ENCODE results near the gene WDR19.
"Not testable (repeated sequence)": the region's sequence is repeated elsewhere in the genome, so short reads cannot be mapped to it uniquely, and the experiment has no call there.

WDR19 gene

GRCh38 chr4:39170301-39170700 lies 12.0 kb upstream of the WDR19 start:
- Histone ChIP-seq H3K4me3 (ENCODE audit: insufficient read depth, low read depth, low read length, poor library complexity, severe bottlenecking) (no peak overlapping the region), H3K9me3 (ENCODE audit: control insufficient read depth, low read length) (no peaks in the 10 kb centered on the region), H3K36me3 (ENCODE audit: control insufficient read depth, insufficient read depth, low read length) (no peaks in the 10 kb centered on the region), H3K27ac (ENCODE audit: insufficient read depth, low read length, poor library complexity, severe bottlenecking) (no peak overlapping the region), H3K4me1 (ENCODE audit: control insufficient read depth, insufficient read depth, low read length, poor library complexity, severe bottlenecking) (no peaks in the 10 kb centered on the region), H3K27me3 (replicated peaks; ENCODE audit: control insufficient read depth, insufficient read depth, low read length, poor library complexity, severe bottlenecking) (no peaks in the 10 kb centered on the region)
- no peak for DNase-seq

- H3K4me3 ChIP-seq (ENCODE audit: insufficient read depth, low read depth, low read length, poor library complexity, severe bottlenecking), result no peak overlapping the region
These were observed 3.6 kb upstream of the WDR19 start for GRCh38 chr4:39178706-39179105.

GRCh38 chr4:39179681-39180080 lies 2.6 kb upstream of the WDR19 start:
- Histone ChIP-seq H3K36me3 (ENCODE audit: control insufficient read depth, insufficient read depth, low read length) (no peaks in the 10 kb centered on the region), H3K27ac (ENCODE audit: insufficient read depth, low read length, poor library complexity, severe bottlenecking) (no peak overlapping the region), H3K4me3 (ENCODE audit: insufficient read depth, low read depth, low read length, poor library complexity, severe bottlenecking) (no peak overlapping the region), H3K27me3 (replicated peaks; ENCODE audit: control insufficient read depth, insufficient read depth, low read length, poor library complexity, severe bottlenecking) (no peaks in the 10 kb centered on the region), H3K4me1 (ENCODE audit: control insufficient read depth, insufficient read depth, low read length, poor library complexity, severe bottlenecking) (no peaks in the 10 kb centered on the region), H3K9me3 (ENCODE audit: control insufficient read depth, low read length) (no peaks in the 10 kb centered on the region)
- DNase-seq, result no peak

More at GRCh38 chr4:39178706-39179105, 3.6 kb upstream of the WDR19 start:
- Histone ChIP-seq H3K27me3 (replicated peaks; ENCODE audit: control insufficient read depth, insufficient read depth, low read length, poor library complexity, severe bottlenecking) (no peaks in the 10 kb centered on the region), H3K9me3 (ENCODE audit: control insufficient read depth, low read length) (no peaks in the 10 kb centered on the region), H3K27ac (ENCODE audit: insufficient read depth, low read length, poor library complexity, severe bottlenecking) (no peak overlapping the region), H3K36me3 (ENCODE audit: control insufficient read depth, insufficient read depth, low read length) (no peaks in the 10 kb centered on the region), H3K4me1 (ENCODE audit: control insufficient read depth, insufficient read depth, low read length, poor library complexity, severe bottlenecking) (no peaks in the 10 kb centered on the region)
- DNase-seq, result no peak

- H3K9me3 ChIP-seq (ENCODE audit: control insufficient read depth, low read length); H3K36me3 ChIP-seq (ENCODE audit: control insufficient read depth, insufficient read depth, low read length); H3K4me1 ChIP-seq (ENCODE audit: control insufficient read depth, insufficient read depth, low read length, poor library complexity, severe bottlenecking): not testable (repeated sequence)
These were observed 1.7 kb upstream of the WDR19 start for GRCh38 chr4:39180629-39181028.

GRCh38 chr4:39181520-39181904 lies 817 bp upstream of the WDR19 start:
- no peak for DNase-seq
- peak overlapping the region; percentile 8 for H3K4me3 ChIP-seq (ENCODE audit: insufficient read depth, low read depth, low read length, poor library complexity, severe bottlenecking)
- H3K4me1 ChIP-seq (ENCODE audit: control insufficient read depth, insufficient read depth, low read length, poor library complexity, severe bottlenecking), result no peaks in the 10 kb centered on the region
- peak overlapping the region; percentile 11 for H3K27ac ChIP-seq (ENCODE audit: insufficient read depth, low read length, poor library complexity, severe bottlenecking)
- no peaks in the 10 kb centered on the region for H3K36me3 ChIP-seq (ENCODE audit: control insufficient read depth, insufficient read depth, low read length)
- H3K9me3 ChIP-seq (ENCODE audit: control insufficient read depth, low read length), result no peaks in the 10 kb centered on the region
- no peaks in the 10 kb centered on the region for H3K27me3 ChIP-seq (replicated peaks; ENCODE audit: control insufficient read depth, insufficient read depth, low read length, poor library complexity, severe bottlenecking)

More at GRCh38 chr4:39180629-39181028, 1.7 kb upstream of the WDR19 start:
- not testable (repeated sequence) for H3K27ac ChIP-seq (ENCODE audit: insufficient read depth, low read length, poor library complexity, severe bottlenecking); DNase-seq; H3K27me3 ChIP-seq (replicated peaks; ENCODE audit: control insufficient read depth, insufficient read depth, low read length, poor library complexity, severe bottlenecking); H3K4me3 ChIP-seq (ENCODE audit: insufficient read depth, low read depth, low read length, poor library complexity, severe bottlenecking)

- no peak for DNase-seq
- Histone ChIP-seq H3K27me3 (replicated peaks; ENCODE audit: control insufficient read depth, insufficient read depth, low read length, poor library complexity, severe bottlenecking) (no peaks in the 10 kb centered on the region), H3K4me3 (ENCODE audit: insufficient read depth, low read depth, low read length, poor library complexity, severe bottlenecking) (no peak overlapping the region), H3K9me3 (ENCODE audit: control insufficient read depth, low read length) (no peaks in the 10 kb centered on the region), H3K4me1 (ENCODE audit: control insufficient read depth, insufficient read depth, low read length, poor library complexity, severe bottlenecking) (no peaks in the 10 kb centered on the region), H3K36me3 (ENCODE audit: control insufficient read depth, insufficient read depth, low read length) (no peaks in the 10 kb centered on the region), H3K27ac (ENCODE audit: insufficient read depth, low read length, poor library complexity, severe bottlenecking) (no peak overlapping the region)
These were observed 19.6 kb downstream of the WDR19 start for GRCh38 chr4:39201963-39202362.

GRCh38 chr4:39204543-39204942 lies 22.2 kb downstream of the WDR19 start:
- Histone ChIP-seq H3K27me3 (replicated peaks; ENCODE audit: control insufficient read depth, insufficient read depth, low read length, poor library complexity, severe bottlenecking) (no peaks in the 10 kb centered on the region), H3K9me3 (ENCODE audit: control insufficient read depth, low read length) (no peaks in the 10 kb centered on the region), H3K27ac (ENCODE audit: insufficient read depth, low read length, poor library complexity, severe bottlenecking) (no peak overlapping the region), H3K36me3 (ENCODE audit: control insufficient read depth, insufficient read depth, low read length) (no peaks in the 10 kb centered on the region), H3K4me3 (ENCODE audit: insufficient read depth, low read depth, low read length, poor library complexity, severe bottlenecking) (no peak overlapping the region), H3K4me1 (ENCODE audit: control insufficient read depth, insufficient read depth, low read length, poor library complexity, severe bottlenecking) (no peaks in the 10 kb centered on the region)
- no peak for DNase-seq

GRCh38 chr4:39205000-39205399 lies 22.7 kb downstream of the WDR19 start:
- no peaks in the 10 kb centered on the region for H3K36me3 ChIP-seq (ENCODE audit: control insufficient read depth, insufficient read depth, low read length)
- DNase-seq, result no peak

GRCh38 chr4:39205476-39205875 lies 23.1 kb downstream of the WDR19 start:
- H3K9me3 ChIP-seq (ENCODE audit: control insufficient read depth, low read length), result no peaks in the 10 kb centered on the region
- no peaks in the 10 kb centered on the region for H3K27me3 ChIP-seq (replicated peaks; ENCODE audit: control insufficient read depth, insufficient read depth, low read length, poor library complexity, severe bottlenecking)
- no peak overlapping the region for H3K27ac ChIP-seq (ENCODE audit: insufficient read depth, low read length, poor library complexity, severe bottlenecking)
- H3K36me3 ChIP-seq (ENCODE audit: control insufficient read depth, insufficient read depth, low read length), result no peaks in the 10 kb centered on the region
- H3K4me3 ChIP-seq (ENCODE audit: insufficient read depth, low read depth, low read length, poor library complexity, severe bottlenecking), result no peak overlapping the region
- no peak for DNase-seq
- H3K4me1 ChIP-seq (ENCODE audit: control insufficient read depth, insufficient read depth, low read length, poor library complexity, severe bottlenecking), result no peaks in the 10 kb centered on the region

More at GRCh38 chr4:39205000-39205399, 22.7 kb downstream of the WDR19 start:
- Histone ChIP-seq H3K27me3 (replicated peaks; ENCODE audit: control insufficient read depth, insufficient read depth, low read length, poor library complexity, severe bottlenecking) (no peaks in the 10 kb centered on the region), H3K27ac (ENCODE audit: insufficient read depth, low read length, poor library complexity, severe bottlenecking) (no peak overlapping the region), H3K9me3 (ENCODE audit: control insufficient read depth, low read length) (no peaks in the 10 kb centered on the region), H3K4me1 (ENCODE audit: control insufficient read depth, insufficient read depth, low read length, poor library complexity, severe bottlenecking) (no peaks in the 10 kb centered on the region), H3K4me3 (ENCODE audit: insufficient read depth, low read depth, low read length, poor library complexity, severe bottlenecking) (no peak overlapping the region)

GRCh38 chr4:39227906-39228305 lies 45.6 kb downstream of the WDR19 start:
- DNase-seq, result no peak
- no peak overlapping the region for H3K4me3 ChIP-seq (ENCODE audit: insufficient read depth, low read depth, low read length, poor library complexity, severe bottlenecking)
- no peaks in the 10 kb centered on the region for H3K9me3 ChIP-seq (ENCODE audit: control insufficient read depth, low read length)
- H3K27me3 ChIP-seq (replicated peaks; ENCODE audit: control insufficient read depth, insufficient read depth, low read length, poor library complexity, severe bottlenecking), result no peaks in the 10 kb centered on the region
- no peaks in the 10 kb centered on the region for H3K36me3 ChIP-seq (ENCODE audit: control insufficient read depth, insufficient read depth, low read length)
- H3K27ac ChIP-seq (ENCODE audit: insufficient read depth, low read length, poor library complexity, severe bottlenecking), result no peak overlapping the region
- no peaks in the 10 kb centered on the region for H3K4me1 ChIP-seq (ENCODE audit: control insufficient read depth, insufficient read depth, low read length, poor library complexity, severe bottlenecking)

GRCh38 chr4:39228377-39228776 lies 46.0 kb downstream of the WDR19 start:
- H3K4me3 ChIP-seq (ENCODE audit: insufficient read depth, low read depth, low read length, poor library complexity, severe bottlenecking), result no peak overlapping the region
- DNase-seq, result no peak
- H3K36me3 ChIP-seq (ENCODE audit: control insufficient read depth, insufficient read depth, low read length), result no peaks in the 10 kb centered on the region
- H3K4me1 ChIP-seq (ENCODE audit: control insufficient read depth, insufficient read depth, low read length, poor library complexity, severe bottlenecking), result no peaks in the 10 kb centered on the region
- H3K27ac ChIP-seq (ENCODE audit: insufficient read depth, low read length, poor library complexity, severe bottlenecking), result no peak overlapping the region
- H3K9me3 ChIP-seq (ENCODE audit: control insufficient read depth, low read length), result no peaks in the 10 kb centered on the region
- H3K27me3 ChIP-seq (replicated peaks; ENCODE audit: control insufficient read depth, insufficient read depth, low read length, poor library complexity, severe bottlenecking), result no peaks in the 10 kb centered on the region

Measured in effector memory CD4-positive, alpha-beta T cell (primary cell).